ENCODE measurements around the gene PRAME.
"Not testable (repeated sequence)": the region's sequence is repeated elsewhere in the genome, so short reads cannot be mapped to it uniquely, and the experiment has no call there.

PRAME gene

DNA sequence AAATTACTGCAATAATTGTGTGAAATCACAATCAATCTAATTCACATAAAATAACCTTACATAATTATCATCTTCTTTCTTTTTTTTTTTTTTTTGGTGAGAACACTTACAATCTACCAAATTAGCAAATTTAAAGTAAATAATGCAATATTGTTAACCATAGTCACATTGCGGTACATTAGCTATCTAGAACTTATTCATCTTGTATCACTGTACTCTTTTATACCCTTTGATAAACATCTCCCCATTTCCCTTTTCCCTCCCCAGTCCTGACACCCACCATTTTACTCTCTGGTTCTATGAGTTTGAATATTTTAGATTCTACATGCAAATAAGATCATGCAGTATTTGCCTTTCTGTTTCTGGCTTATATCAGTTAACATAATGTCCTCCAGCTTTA, 24.0 kb upstream of the PRAME start:
- Histone ChIP-seq H4K20me1 (ENCODE audit: low read depth, low read length) (no peaks in the 10 kb centered on the region), H2AFZ (ENCODE audit: low read depth, low read length, severe bottlenecking) (no peak overlapping the region), H3K36me3 (ENCODE audit: low read length) (no peaks in the 10 kb centered on the region), H3K79me2 (ENCODE audit: insufficient read depth, low read length) (no peaks in the 10 kb centered on the region), H3K4me2 (ENCODE audit: low read depth, low read length, poor library complexity, severe bottlenecking) (no peak overlapping the region), H3K27ac (ENCODE audit: low read depth, low read length) (no peak overlapping the region), H3K27me3 (ENCODE audit: low read length) (no peaks in the 10 kb centered on the region), H3K4me3 (ENCODE audit: insufficient read depth, low read length, poor library complexity, severe bottlenecking) (no peak overlapping the region), H3K9ac (ENCODE audit: low read length) (no peak overlapping the region), H3K9me2 (replicated peaks; ENCODE audit: insufficient read depth, low read length) (no peaks in the 10 kb centered on the region), H3K9me3 (ENCODE audit: insufficient read depth, low read length) (no peaks in the 10 kb centered on the region), H3F3A (ENCODE audit: insufficient read depth) (no peaks in the 10 kb centered on the region)
- TF ChIP-seq EZH2phosphoT487 (conservative IDR thresholded peaks at IDR 0.05; ENCODE audit: low read length) = no peak
- TF ChIP-seq, protein P1, sequence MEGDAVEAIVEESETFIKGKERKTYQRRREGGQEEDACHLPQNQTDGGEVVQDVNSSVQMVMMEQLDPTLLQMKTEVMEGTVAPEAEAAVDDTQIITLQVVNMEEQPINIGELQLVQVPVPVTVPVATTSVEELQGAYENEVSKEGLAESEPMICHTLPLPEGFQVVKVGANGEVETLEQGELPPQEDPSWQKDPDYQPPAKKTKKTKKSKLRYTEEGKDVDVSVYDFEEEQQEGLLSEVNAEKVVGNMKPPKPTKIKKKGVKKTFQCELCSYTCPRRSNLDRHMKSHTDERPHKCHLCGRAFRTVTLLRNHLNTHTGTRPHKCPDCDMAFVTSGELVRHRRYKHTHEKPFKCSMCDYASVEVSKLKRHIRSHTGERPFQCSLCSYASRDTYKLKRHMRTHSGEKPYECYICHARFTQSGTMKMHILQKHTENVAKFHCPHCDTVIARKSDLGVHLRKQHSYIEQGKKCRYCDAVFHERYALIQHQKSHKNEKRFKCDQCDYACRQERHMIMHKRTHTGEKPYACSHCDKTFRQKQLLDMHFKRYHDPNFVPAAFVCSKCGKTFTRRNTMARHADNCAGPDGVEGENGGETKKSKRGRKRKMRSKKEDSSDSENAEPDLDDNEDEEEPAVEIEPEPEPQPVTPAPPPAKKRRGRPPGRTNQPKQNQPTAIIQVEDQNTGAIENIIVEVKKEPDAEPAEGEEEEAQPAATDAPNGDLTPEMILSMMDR (IDR thresholded peaks at IDR 0.05; ENCODE audit: insufficient read depth, low read length, poor library complexity, severe bottlenecking) = no peak

DNA sequence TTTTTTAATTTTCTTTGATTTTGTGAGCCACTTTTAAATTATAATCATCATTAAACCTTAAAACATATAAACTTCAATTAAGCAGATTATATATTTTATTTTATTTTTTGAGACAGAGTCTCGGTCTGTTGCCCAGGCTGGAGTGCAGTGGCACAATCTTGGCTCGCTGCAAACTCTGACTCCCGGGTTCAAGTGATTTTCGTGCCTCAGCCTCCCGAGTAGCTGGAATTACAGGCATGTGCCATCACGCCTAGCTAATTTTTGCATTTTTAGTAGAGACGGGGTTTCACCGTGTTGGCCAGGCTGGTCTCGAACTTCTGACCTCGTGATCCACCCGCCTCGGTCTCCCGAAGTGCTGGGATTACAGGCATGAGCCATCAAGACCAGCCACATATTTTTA, 22.5 kb upstream of the PRAME start:
- not testable (repeated sequence) for H3K9ac ChIP-seq (ENCODE audit: low read length); H3K36me3 ChIP-seq (ENCODE audit: low read length); H3F3A ChIP-seq (ENCODE audit: insufficient read depth); H2AFZ ChIP-seq (ENCODE audit: low read depth, low read length, severe bottlenecking); H3K27me3 ChIP-seq (ENCODE audit: low read length); H3K27ac ChIP-seq (ENCODE audit: low read depth, low read length); H3K9me3 ChIP-seq (ENCODE audit: insufficient read depth, low read length); H3K9me2 ChIP-seq (replicated peaks; ENCODE audit: insufficient read depth, low read length); H3K79me2 ChIP-seq (ENCODE audit: insufficient read depth, low read length); H3K4me3 ChIP-seq (ENCODE audit: insufficient read depth, low read length, poor library complexity, severe bottlenecking); H4K20me1 ChIP-seq (ENCODE audit: low read depth, low read length); H3K4me2 ChIP-seq (ENCODE audit: low read depth, low read length, poor library complexity, severe bottlenecking)

DNA sequence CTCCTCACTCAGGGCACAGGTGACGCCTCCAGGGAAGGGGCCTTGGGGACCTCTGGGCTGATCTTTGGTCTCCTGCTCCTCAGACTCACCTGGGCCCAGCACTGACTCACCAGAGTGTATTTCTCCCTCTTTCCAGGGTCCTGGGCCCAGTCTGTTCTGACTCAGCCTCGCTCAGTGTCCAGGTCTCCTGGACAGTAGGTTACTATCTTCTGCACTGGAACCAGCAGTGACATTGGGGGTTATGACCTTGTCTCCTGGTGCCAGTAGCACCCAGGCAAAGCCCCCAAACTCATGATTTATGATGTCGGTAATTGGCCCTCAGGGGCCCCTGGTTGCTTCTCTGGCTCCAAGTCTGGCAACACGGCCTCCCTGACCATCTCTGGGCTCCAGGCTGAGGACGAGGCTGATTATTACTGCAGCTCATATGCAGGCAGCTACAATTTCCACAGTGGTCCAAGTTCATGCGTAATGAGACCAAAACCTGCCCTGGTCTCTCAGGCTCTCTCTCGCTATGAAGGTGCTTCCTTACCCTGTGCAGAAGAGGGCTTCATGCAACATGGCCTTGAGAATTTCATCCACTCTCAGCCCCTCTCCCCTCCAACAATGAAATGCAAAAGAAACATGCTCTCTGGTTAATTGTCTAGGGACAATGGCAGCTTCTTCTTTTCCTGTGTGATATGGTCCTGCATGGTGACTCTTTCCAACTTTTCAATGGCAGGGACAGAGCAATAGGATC, 21.0 kb upstream of the PRAME start:
- TF ChIP-seq, protein P1 (IDR thresholded peaks at IDR 0.05; ENCODE audit: insufficient read depth, low read length, poor library complexity, severe bottlenecking) = no peak
- TF ChIP-seq EZH2phosphoT487 (conservative IDR thresholded peaks at IDR 0.05; ENCODE audit: low read length) = no peak
- Histone ChIP-seq H3K9me2 (replicated peaks; ENCODE audit: insufficient read depth, low read length) (no peaks in the 10 kb centered on the region), H3K79me2 (ENCODE audit: insufficient read depth, low read length) (no peaks in the 10 kb centered on the region), H3K9me3 (ENCODE audit: insufficient read depth, low read length) (no peaks in the 10 kb centered on the region), H3F3A (ENCODE audit: insufficient read depth) (no peaks in the 10 kb centered on the region), H3K4me2 (ENCODE audit: low read depth, low read length, poor library complexity, severe bottlenecking) (no peak overlapping the region), H3K9ac (ENCODE audit: low read length) (no peak overlapping the region), H3K36me3 (ENCODE audit: low read length) (no peaks in the 10 kb centered on the region), H2AFZ (ENCODE audit: low read depth, low read length, severe bottlenecking) (no peak overlapping the region), H4K20me1 (ENCODE audit: low read depth, low read length) (no peaks in the 10 kb centered on the region), H3K27me3 (ENCODE audit: low read length) (no peaks in the 10 kb centered on the region), H3K27ac (ENCODE audit: low read depth, low read length) (no peak overlapping the region), H3K4me3 (ENCODE audit: insufficient read depth, low read length, poor library complexity, severe bottlenecking) (no peak overlapping the region)

DNA sequence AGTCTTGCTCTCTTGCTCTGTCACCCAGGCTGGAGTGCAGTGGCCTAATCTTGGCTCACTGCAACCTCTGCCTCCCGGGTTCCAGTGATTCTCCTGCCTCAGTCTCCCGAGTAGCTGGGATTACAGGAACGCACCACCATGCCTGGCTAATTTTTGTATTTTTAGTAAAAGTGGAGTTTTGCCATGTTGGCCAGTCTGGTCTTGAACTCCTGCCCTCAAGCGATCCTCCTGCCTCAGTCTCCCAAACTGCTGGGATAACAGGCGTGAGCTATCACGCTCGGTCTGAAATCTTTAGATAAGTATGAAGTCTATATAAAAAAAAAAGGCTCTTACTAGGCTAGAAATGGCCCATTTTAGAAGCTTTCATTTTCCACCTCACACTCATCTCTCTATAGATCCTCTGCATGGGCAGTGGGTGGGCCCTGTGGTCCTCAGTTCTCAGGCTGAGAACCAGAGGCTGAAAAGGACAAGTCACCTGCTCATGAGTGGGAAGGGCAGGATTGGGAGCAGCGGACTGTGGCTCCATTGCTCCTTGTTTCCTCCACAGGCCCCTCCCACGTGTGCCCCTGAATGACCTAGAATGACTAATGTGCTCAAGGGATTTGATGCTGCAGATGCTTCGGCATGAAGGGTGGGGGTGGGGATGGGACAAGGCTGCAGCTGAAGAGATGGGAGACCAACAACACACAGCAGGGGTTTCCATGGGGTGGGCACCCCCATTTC, 19.8 kb upstream of the PRAME start:
- no peak for TF ChIP-seq EZH2phosphoT487 (conservative IDR thresholded peaks at IDR 0.05; ENCODE audit: low read length)
- TF ChIP-seq, protein P1 (IDR thresholded peaks at IDR 0.05; ENCODE audit: insufficient read depth, low read length, poor library complexity, severe bottlenecking) = no peak

More for the DNA sequence above, 19.8 kb upstream of the PRAME start:
- Histone ChIP-seq H3K9me3 (ENCODE audit: insufficient read depth, low read length) (no peaks in the 10 kb centered on the region), H3K36me3 (ENCODE audit: low read length) (no peaks in the 10 kb centered on the region), H2AFZ (ENCODE audit: low read depth, low read length, severe bottlenecking) (no peak overlapping the region), H3K79me2 (ENCODE audit: insufficient read depth, low read length) (no peaks in the 10 kb centered on the region), H3K27ac (ENCODE audit: low read depth, low read length) (no peak overlapping the region), H4K20me1 (ENCODE audit: low read depth, low read length) (no peaks in the 10 kb centered on the region), H3K27me3 (ENCODE audit: low read length) (no peaks in the 10 kb centered on the region), H3K4me3 (ENCODE audit: insufficient read depth, low read length, poor library complexity, severe bottlenecking) (no peak overlapping the region), H3K9ac (ENCODE audit: low read length) (no peak overlapping the region), H3K4me2 (ENCODE audit: low read depth, low read length, poor library complexity, severe bottlenecking) (no peak overlapping the region), H3K9me2 (replicated peaks; ENCODE audit: insufficient read depth, low read length) (no peaks in the 10 kb centered on the region), H3F3A (ENCODE audit: insufficient read depth) (no peaks in the 10 kb centered on the region)
